ENCODE data around the gene CDH4. TPM values are rescaled to one million over a fixed set of nuclear protein-coding genes. Genes with fewer than 3 reads are reported as not detected.

CDH4 gene
- total and polyA plus RNA-seq, 8 donors, result under 0.01 to 2.2 (median 0.11) TPM; not detected in 2

DNA sequence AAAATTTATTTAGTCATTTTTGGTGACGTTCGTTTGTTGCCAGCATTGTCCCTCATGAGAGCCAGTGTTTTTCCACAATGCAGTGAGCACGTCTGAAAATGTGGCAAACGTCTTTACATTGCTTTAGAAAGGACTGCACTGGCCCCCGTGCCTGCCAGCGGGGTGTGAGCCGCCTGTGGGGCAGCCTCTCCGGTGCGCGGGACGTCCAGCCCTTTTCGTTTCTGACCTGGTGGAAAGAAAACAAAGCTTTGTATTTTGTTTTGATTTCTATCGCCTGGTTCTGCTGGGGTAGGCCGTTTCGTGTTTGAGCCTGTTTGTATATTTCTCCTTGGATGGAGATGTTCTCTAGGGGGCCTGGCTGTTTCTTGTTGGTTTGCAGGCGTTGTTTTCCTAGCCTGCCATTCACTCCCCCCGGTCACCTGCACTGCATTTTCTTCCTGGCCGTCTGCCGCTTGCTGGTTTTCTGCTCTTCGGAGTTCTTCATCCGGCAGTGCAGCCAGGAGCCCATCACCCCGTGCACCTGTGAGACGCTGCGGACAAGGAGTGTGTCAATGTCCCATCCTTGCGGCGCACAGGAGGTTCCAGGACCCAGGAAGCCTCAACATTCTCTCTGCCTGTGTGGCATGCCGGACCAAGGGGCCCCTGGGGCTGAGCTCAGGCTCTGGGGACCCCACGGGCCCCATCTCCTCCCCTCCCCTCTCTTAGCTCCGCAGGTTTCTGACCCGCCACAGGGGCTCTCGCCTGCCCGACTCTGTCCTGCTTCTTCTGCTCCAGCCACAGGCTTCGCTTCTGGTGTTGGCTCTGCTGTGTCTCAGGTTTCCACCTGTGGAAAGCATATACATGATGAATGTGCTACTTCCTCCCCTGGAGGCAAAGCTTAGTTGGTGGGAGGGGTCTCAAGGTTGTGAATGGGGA is 100.5 kb downstream of the CDH4 start:
- no peaks in the 10 kb centered on the region for H3K4me1 ChIP-seq
- peaks cover 0 to 83% (median 9%) of the 10 kb centered on the region in 3 donors for H3K27me3 ChIP-seq
- no peak overlapping the region for H3K27ac ChIP-seq
- no peaks in the 10 kb centered on the region for H3K9me3 ChIP-seq
- 8 to 18% (median 14%) methylated on average over 33 of the region's 33 CpGs for WGBS, 5 donors
- intact Hi-C loops (cut with DNase I; ENCODE audit: low total_unique reads), result no loop called here
- no peak overlapping the region for H3K4me3 ChIP-seq
- TF ChIP-seq, protein P1, sequence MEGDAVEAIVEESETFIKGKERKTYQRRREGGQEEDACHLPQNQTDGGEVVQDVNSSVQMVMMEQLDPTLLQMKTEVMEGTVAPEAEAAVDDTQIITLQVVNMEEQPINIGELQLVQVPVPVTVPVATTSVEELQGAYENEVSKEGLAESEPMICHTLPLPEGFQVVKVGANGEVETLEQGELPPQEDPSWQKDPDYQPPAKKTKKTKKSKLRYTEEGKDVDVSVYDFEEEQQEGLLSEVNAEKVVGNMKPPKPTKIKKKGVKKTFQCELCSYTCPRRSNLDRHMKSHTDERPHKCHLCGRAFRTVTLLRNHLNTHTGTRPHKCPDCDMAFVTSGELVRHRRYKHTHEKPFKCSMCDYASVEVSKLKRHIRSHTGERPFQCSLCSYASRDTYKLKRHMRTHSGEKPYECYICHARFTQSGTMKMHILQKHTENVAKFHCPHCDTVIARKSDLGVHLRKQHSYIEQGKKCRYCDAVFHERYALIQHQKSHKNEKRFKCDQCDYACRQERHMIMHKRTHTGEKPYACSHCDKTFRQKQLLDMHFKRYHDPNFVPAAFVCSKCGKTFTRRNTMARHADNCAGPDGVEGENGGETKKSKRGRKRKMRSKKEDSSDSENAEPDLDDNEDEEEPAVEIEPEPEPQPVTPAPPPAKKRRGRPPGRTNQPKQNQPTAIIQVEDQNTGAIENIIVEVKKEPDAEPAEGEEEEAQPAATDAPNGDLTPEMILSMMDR (IDR thresholded peaks at IDR 0.05), result no peak
- TF ChIP-seq EP300 (IDR thresholded peaks at IDR 0.05), result no peak
- no peak for TF ChIP-seq POLR2AphosphoS5 (IDR thresholded peaks at IDR 0.05)
- TF ChIP-seq POLR2A (IDR thresholded peaks at IDR 0.05), result no peak
- DNase-seq, result no peak
- no peaks in the 10 kb centered on the region for H3K36me3 ChIP-seq

DNA sequence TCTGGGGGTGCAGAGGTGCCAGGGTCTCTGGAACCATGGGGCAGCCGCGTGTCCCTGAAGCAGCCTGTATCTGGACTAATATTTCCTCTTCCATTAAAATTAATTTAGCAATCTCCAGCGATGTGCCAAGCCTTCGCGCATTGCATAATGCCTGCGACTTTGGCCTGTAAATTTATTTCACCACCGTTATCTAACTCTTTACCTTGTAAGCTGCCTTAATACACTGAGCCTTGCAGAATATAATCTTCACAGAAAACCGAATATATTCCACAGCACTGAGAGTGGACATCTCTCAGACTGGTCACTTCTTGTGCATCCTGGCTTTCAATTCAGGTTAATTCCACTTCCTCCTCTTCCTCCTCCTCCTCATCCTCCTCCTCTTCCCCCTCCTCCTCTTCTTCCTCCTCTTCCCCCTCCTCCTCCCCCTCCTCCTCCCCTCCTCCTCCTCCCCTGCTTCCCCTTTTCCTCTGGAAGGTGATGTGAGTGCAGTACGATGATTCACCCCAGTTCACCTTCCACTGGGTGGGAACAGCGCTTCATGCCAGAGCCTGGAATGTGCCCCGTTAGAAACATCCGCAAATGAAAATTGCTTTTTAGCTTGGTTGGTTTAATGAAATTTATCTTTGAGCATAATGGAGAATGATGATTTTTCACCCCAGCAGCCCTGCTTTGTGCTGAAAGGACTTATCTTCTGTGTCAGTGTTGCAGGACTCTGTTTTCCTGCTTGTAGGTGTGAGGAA is 101.4 kb downstream of the CDH4 start:
- H3K4me3 ChIP-seq, result no peak overlapping the region
- 64 to 75% (median 72%) methylated on average over 12 of the region's 12 CpGs for WGBS, 5 donors
- DNase-seq, result no peak
- intact Hi-C loops (cut with DNase I; ENCODE audit: low total_unique reads), result no loop called here
- H3K27me3 ChIP-seq, result peaks cover 0 to 91% (median 9%) of the 10 kb centered on the region in 3 donors
- TF ChIP-seq POLR2A (IDR thresholded peaks at IDR 0.05) (no peak), EP300 (IDR thresholded peaks at IDR 0.05) (no peak), POLR2AphosphoS5 (IDR thresholded peaks at IDR 0.05) (no peak)
- TF ChIP-seq, protein P1 (IDR thresholded peaks at IDR 0.05), result no peak
- H3K27ac ChIP-seq, result no peak overlapping the region
- H3K36me3 ChIP-seq, result no peaks in the 10 kb centered on the region
- H3K9me3 ChIP-seq, result no peaks in the 10 kb centered on the region
- no peaks in the 10 kb centered on the region for H3K4me1 ChIP-seq

DNA sequence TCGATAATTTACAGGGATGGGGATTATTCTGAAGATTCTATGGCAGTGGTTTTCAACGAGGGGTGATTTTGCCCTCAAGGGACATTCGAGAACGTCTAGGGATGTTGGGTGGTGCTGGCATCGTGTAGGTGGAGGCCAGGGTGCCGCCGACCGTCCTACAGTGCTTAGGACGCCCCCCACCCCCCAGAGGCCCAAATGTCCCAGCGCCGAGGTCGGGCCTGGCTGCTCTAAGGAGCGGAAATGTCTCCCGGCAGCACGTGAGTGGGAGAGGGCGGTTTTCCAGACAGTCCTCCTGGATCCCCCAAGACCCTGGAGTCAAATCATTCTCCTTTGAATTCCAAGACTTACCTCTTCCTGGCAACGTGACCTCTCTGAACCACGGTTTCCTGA is 101.9 kb downstream of the CDH4 start:
- no peak overlapping the region for H3K27ac ChIP-seq
- H3K4me3 ChIP-seq, result no peak overlapping the region
- intact Hi-C loops (cut with DNase I; ENCODE audit: low total_unique reads), result no loop called here
- DNase-seq, result no peak
- no peaks in the 10 kb centered on the region for H3K9me3 ChIP-seq
- H3K36me3 ChIP-seq, result no peaks in the 10 kb centered on the region
- H3K27me3 ChIP-seq, result peaks cover 0 to 94% (median 9%) of the 10 kb centered on the region in 3 donors
- H3K4me1 ChIP-seq, result no peaks in the 10 kb centered on the region
- WGBS, 5 donors, result 63 to 78% (median 73%) methylated on average over 18 of the region's 18 CpGs
- no peak for TF ChIP-seq POLR2AphosphoS5 (IDR thresholded peaks at IDR 0.05)
- TF ChIP-seq EP300 (IDR thresholded peaks at IDR 0.05), result no peak
- no peak for TF ChIP-seq POLR2A (IDR thresholded peaks at IDR 0.05)
- TF ChIP-seq, protein P1 (IDR thresholded peaks at IDR 0.05), result no peak

DNA sequence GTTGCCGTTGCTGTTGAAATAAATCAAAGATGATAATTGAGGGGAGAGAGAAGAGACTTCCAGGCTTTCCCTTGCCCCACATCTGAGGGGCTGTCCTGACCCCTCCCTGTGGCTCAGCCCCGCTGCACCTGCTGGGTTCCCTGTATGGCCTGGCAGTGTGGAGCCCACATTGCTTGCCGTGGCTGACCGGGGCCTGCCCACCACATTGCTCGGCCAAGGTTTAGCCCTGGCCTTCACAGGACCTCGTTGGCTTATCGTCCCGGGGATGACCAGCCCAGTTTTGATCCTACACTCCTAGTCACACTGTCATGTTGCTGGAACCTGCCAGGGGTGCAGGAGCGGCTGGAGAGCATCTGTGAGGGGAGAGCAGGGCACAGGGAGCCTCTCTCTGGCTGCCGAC is 102.4 kb downstream of the CDH4 start:
- 72 to 85% (median 79%) methylated on average over 8 to 10 of the region's 10 CpGs for WGBS, 5 donors
- no peaks in the 10 kb centered on the region for H3K9me3 ChIP-seq
- H3K36me3 ChIP-seq, result no peaks in the 10 kb centered on the region
- DNase-seq, result no peak
- H3K27me3 ChIP-seq, result peaks cover 0 to 94% (median 9%) of the 10 kb centered on the region in 3 donors
- intact Hi-C loops (cut with DNase I; ENCODE audit: low total_unique reads), result no loop called here
- no peak overlapping the region for H3K4me3 ChIP-seq
- H3K4me1 ChIP-seq, result no peaks in the 10 kb centered on the region
- TF ChIP-seq EP300 (IDR thresholded peaks at IDR 0.05), result no peak
- TF ChIP-seq, protein P1 (IDR thresholded peaks at IDR 0.05), result no peak
- TF ChIP-seq POLR2A (IDR thresholded peaks at IDR 0.05), result no peak
- TF ChIP-seq POLR2AphosphoS5 (IDR thresholded peaks at IDR 0.05), result no peak
- no peak overlapping the region for H3K27ac ChIP-seq
